Aorta (tissue), 5 donors: Measurements from ENCODE around the gene KIF21B. TPM values are rescaled to one million over a fixed set of nuclear protein-coding genes. Genes with fewer than 3 reads are reported as not detected.
A peak's percentile ranks its signal among the peaks of the same experiment; 100 is the strongest.

Source experiments
- ATAC-seq: fragments of 200-7000 bp; cut with Tn5 transposase; one replicate; pipeline ENCODE4 v1.9.1; 2022; ENCODE audit warnings: moderate library complexity; ENCODE audit not compliant: low FRiP score
- DNase-seq, 2 donors: peaks; one replicate each; pipeline ENCODE4 v3.0.0-alpha.2; 2020
- H3K27ac ChIP-seq, 2 donors: one replicate each; pipeline ENCODE4 v1.5.1; 2013; ENCODE audit warnings: low read length in 2 of 2, mild to moderate bottlenecking in 2 of 2, moderate library complexity in 2 of 2, control low read depth in 1 of 2, inconsistent platforms in 1 of 2, low read depth in 1 of 2
- H3K27me3 ChIP-seq, 2 donors: one replicate each; pipeline ENCODE4 v1.6.1; 2013; ENCODE audit warnings: control low read depth in 1 of 2, low read length in 1 of 2, mild to moderate bottlenecking in 1 of 2, moderate library complexity in 1 of 2; ENCODE audit not compliant: insufficient read depth in 2 of 2, control insufficient read depth in 1 of 2
- H3K36me3 ChIP-seq, 2 donors: one replicate each; pipeline ENCODE4 v1.6.1; 2013; ENCODE audit warnings: control low read depth in 1 of 2, low read length in 1 of 2, mild to moderate bottlenecking in 1 of 2; ENCODE audit not compliant: insufficient read depth in 2 of 2, control insufficient read depth in 1 of 2
- H3K4me1 ChIP-seq, 2 donors: one replicate each; pipeline ENCODE4 v1.6.1; 2013; ENCODE audit warnings: low read length in 2 of 2, control low read depth in 1 of 2, mild to moderate bottlenecking in 1 of 2, moderate library complexity in 1 of 2; ENCODE audit not compliant: insufficient read depth in 2 of 2, control insufficient read depth in 1 of 2
- H3K4me3 ChIP-seq, 2 donors: one replicate each; pipeline ENCODE4 v1.5.1; 2013; ENCODE audit warnings: low read length in 2 of 2, control low read depth in 1 of 2, mild to moderate bottlenecking in 1 of 2
- H3K9me3 ChIP-seq: one replicate; pipeline ENCODE4 v1.6.1; 2013; ENCODE audit warnings: mild to moderate bottlenecking, low read length; ENCODE audit not compliant: control insufficient read depth
- WGBS, 2 donors: extraction: QIAGEN DNeasy Blood & Tissue Kit; methylation state at CpG; one replicate each; pipeline ENCODE4 v1.1.7; 2013; 5-methylcytosine and 5-hydroxymethylcytosine counted together
- intact Hi-C, 2 donors: fragments of 100-400 bp; cut with DNase I; formaldehyde crosslinking; loops; one replicate each; pipeline versions ENCODE4 v1.14.2 to v1.15.0; 2022
- polyA plus RNA-seq, 2 donors: library from polyadenylated mRNA; stranded (reverse); fragments of 200-250 nt; gene quantifications; one replicate each; pipeline ENCODE4 v1.2.3, GENCODE V29; 2013
- total RNA-seq, 2 donors: library from RNA; stranded (reverse); fragmentation: NEBNext Ultra II Directional; extraction: Animal tissue kit (Norgen Biotek cat#: 25700); gene quantifications; one replicate each; pipeline ENCODE4 v1.2.1, GENCODE V29; 2021
- donor health status: healthy with polysubstance abuse.
- donor health status: Bipolar disorder and iron deficiency.
- donor health status: DM: no; HTN: no; CAD: no.
- donor health status: DM: no; HTN: no; CAD: no.
- donor health status: DM: yes; HTN: yes; CAD: no.

The KIF21B gene
- total and polyA plus RNA-seq, 4 donors, result 0.31 to 4.6 (median 2.3) TPM

GRCh38 chr1:201017828-201018163, 5.7 kb downstream of the KIF21B start:
- ATAC-seq, result no peak
- H3K27ac ChIP-seq, result no peak overlapping the region
- intact Hi-C loops, result no loop called here
- no peak overlapping the region for H3K4me3 ChIP-seq
- no peaks in the 10 kb centered on the region for H3K4me1 ChIP-seq
- H3K27me3 ChIP-seq, result no peaks in the 10 kb centered on the region
- H3K9me3 ChIP-seq, result no peaks in the 10 kb centered on the region
- 81 to 90% methylated on average over 2 of the region's 2 CpGs for WGBS, 2 donors
- no peaks in the 10 kb centered on the region for H3K36me3 ChIP-seq
- no peak for DNase-seq

GRCh38 chr1:201016943-201017827, 6.3 kb downstream of the KIF21B start:
- ATAC-seq, result no peak

GRCh38 chr1:201016211-201016651, 7.3 kb downstream of the KIF21B start:
- DNase-seq (no peak), ATAC-seq (no peak)
- H3K4me3 ChIP-seq, result no peak overlapping the region
- WGBS, 2 donors, result 8% methylated on average over 10 of the region's 10 CpGs
- no peaks in the 10 kb centered on the region for H3K9me3 ChIP-seq
- H3K27ac ChIP-seq, result no peak overlapping the region
- H3K36me3 ChIP-seq, result no peaks in the 10 kb centered on the region
- intact Hi-C loops, result no loop called here
- H3K27me3 ChIP-seq, result no peaks in the 10 kb centered on the region
- H3K4me1 ChIP-seq, result no peaks in the 10 kb centered on the region

More at GRCh38 chr1:201016943-201017827, 6.3 kb downstream of the KIF21B start:
- no peaks in the 10 kb centered on the region for H3K36me3 ChIP-seq
- 62 to 68% methylated on average over 9 of the region's 9 CpGs for WGBS, 2 donors
- no peak for DNase-seq
- intact Hi-C loops, result no loop called here
- no peaks in the 10 kb centered on the region for H3K4me1 ChIP-seq
- H3K27ac ChIP-seq, result no peak overlapping the region
- H3K9me3 ChIP-seq, result no peaks in the 10 kb centered on the region
- H3K27me3 ChIP-seq, result no peaks in the 10 kb centered on the region
- no peak overlapping the region for H3K4me3 ChIP-seq

- Histone ChIP-seq H3K36me3 (no peaks in the 10 kb centered on the region), H3K4me3 (no peak overlapping the region), H3K27ac (no peak overlapping the region), H3K27me3 (no peaks in the 10 kb centered on the region), H3K9me3 (no peaks in the 10 kb centered on the region), H3K4me1 (no peaks in the 10 kb centered on the region)
- WGBS, 2 donors, result 41 to 49% methylated on average over 5 of the region's 5 CpGs
- intact Hi-C loops, result no loop called here
- ATAC-seq, result no peak
- no peak for DNase-seq
Measured at GRCh38 chr1:201015551-201016091, 7.9 kb downstream of the KIF21B start.

- intact Hi-C loops, result no loop called here
Measured at GRCh38 chr1:201014816-201015200, 8.7 kb downstream of the KIF21B start.

GRCh38 chr1:201013991-201014815, 9.3 kb downstream of the KIF21B start:
- DNase-seq (no peak), ATAC-seq (no peak)
- Histone ChIP-seq H3K9me3 (no peaks in the 10 kb centered on the region), H3K27ac (no peak overlapping the region), H3K4me1 (no peaks in the 10 kb centered on the region), H3K36me3 (no peaks in the 10 kb centered on the region), H3K4me3 (no peak overlapping the region), H3K27me3 (no peaks in the 10 kb centered on the region)
- 42 to 43% methylated on average over 33 of the region's 33 CpGs for WGBS, 2 donors
- intact Hi-C loops, result no loop called here

More at GRCh38 chr1:201014816-201015200, 8.7 kb downstream of the KIF21B start:
- WGBS, 2 donors, result 93 to 94% methylated on average over 3 of the region's 3 CpGs
- Histone ChIP-seq H3K4me1 (no peaks in the 10 kb centered on the region), H3K36me3 (no peaks in the 10 kb centered on the region), H3K4me3 (no peak overlapping the region), H3K27ac (no peak overlapping the region), H3K9me3 (no peaks in the 10 kb centered on the region), H3K27me3 (no peaks in the 10 kb centered on the region)
- DNase-seq, result no peak
- no peak for ATAC-seq

GRCh38 chr1:201013031-201013485, 10.5 kb downstream of the KIF21B start:
- H3K27ac ChIP-seq, result no peak overlapping the region

GRCh38 chr1:201011616-201012015, 11.9 kb downstream of the KIF21B start:
- Histone ChIP-seq H3K27ac (no peak overlapping the region), H3K36me3 (no peaks in the 10 kb centered on the region), H3K4me1 (no peaks in the 10 kb centered on the region), H3K4me3 (no peak overlapping the region), H3K27me3 (no peaks in the 10 kb centered on the region), H3K9me3 (no peaks in the 10 kb centered on the region)
- WGBS, 2 donors, result 83 to 85% methylated on average over 3 of the region's 3 CpGs
- ATAC-seq (no peak), DNase-seq (peak in 1 of 2 donors; percentile 25)
- intact Hi-C loops, result no loop called here

More at GRCh38 chr1:201013031-201013485, 10.5 kb downstream of the KIF21B start:
- ATAC-seq (no peak), DNase-seq (no peak)
- Histone ChIP-seq H3K9me3 (no peaks in the 10 kb centered on the region), H3K4me3 (no peak overlapping the region), H3K4me1 (no peaks in the 10 kb centered on the region), H3K27me3 (no peaks in the 10 kb centered on the region), H3K36me3 (no peaks in the 10 kb centered on the region)
- 91 to 99% methylated on average over 4 of the region's 4 CpGs for WGBS, 2 donors
- intact Hi-C loops, result no loop called here
